Measurements from ENCODE around the gene XYLT1.

The XYLT1 gene

GRCh38 chr16:17370223-17370707 lies 100.5 kb downstream of the XYLT1 start:
- Mint-ChIP-seq H3K27me3 (no peaks in the 10 kb centered on the region), H3K4me1 (peaks cover 68 to 90% of the 10 kb centered on the region in 2 donors), H3K36me3 (peaks cover 31 to 40% of the 10 kb centered on the region in 2 donors), H3K9me3 (peaks cover 0 to 5% of the 10 kb centered on the region in 2 donors), H3K4me3 (peak overlapping the region; percentile 84 to 87), H3K27ac (peak overlapping the region; percentile 98)
- no peak for DNase-seq
- no peak for ATAC-seq (replicated peaks)

GRCh38 chr16:17369421-17370222 lies 101.1 kb downstream of the XYLT1 start:
- peak; percentile 70 for DNase-seq
- Mint-ChIP-seq H3K27me3 (no peaks in the 10 kb centered on the region), H3K36me3 (peaks cover 37 to 46% of the 10 kb centered on the region in 2 donors), H3K27ac (peak overlapping the region; percentile 98), H3K4me1 (peaks cover 71 to 90% of the 10 kb centered on the region in 2 donors), H3K9me3 (peaks cover 0 to 5% of the 10 kb centered on the region in 2 donors), H3K4me3 (peak overlapping the region; percentile 84 to 87)
- peak; percentile 80 to 81 for ATAC-seq (replicated peaks)

GRCh38 chr16:17368951-17369350 lies 101.8 kb downstream of the XYLT1 start:
- H3K27me3 Mint-ChIP-seq = no peaks in the 10 kb centered on the region
- peak overlapping the region; percentile 98 for H3K27ac Mint-ChIP-seq
- ATAC-seq (replicated peaks) = peak; percentile 64 to 65
- DNase-seq = no peak
- H3K4me1 Mint-ChIP-seq = peaks cover 72 to 89% of the 10 kb centered on the region in 2 donors
- peaks cover 37 to 48% of the 10 kb centered on the region in 2 donors for H3K36me3 Mint-ChIP-seq
- H3K4me3 Mint-ChIP-seq = peak overlapping the region; percentile 84 to 87
- H3K9me3 Mint-ChIP-seq = peaks cover 0 to 5% of the 10 kb centered on the region in 2 donors

- Mint-ChIP-seq H3K27ac (peak overlapping the region; percentile 98), H3K4me1 (peaks cover 68 to 86% of the 10 kb centered on the region in 2 donors), H3K4me3 (peak overlapping the region; percentile 52 to 84), H3K27me3 (no peaks in the 10 kb centered on the region), H3K9me3 (peaks cover 0 to 5% of the 10 kb centered on the region in 2 donors), H3K36me3 (peaks cover 35 to 44% of the 10 kb centered on the region in 2 donors)
- DNase-seq (no peak), ATAC-seq (replicated peaks) (no peak)
These were observed 102.3 kb downstream of the XYLT1 start for GRCh38 chr16:17368446-17368845.

GRCh38 chr16:17367923-17368322 lies 102.8 kb downstream of the XYLT1 start:
- Mint-ChIP-seq H3K4me1 (peaks cover 70 to 92% of the 10 kb centered on the region in 2 donors), H3K36me3 (peaks cover 35 to 46% of the 10 kb centered on the region in 2 donors), H3K27me3 (no peaks in the 10 kb centered on the region), H3K27ac (peak overlapping the region; percentile 91), H3K9me3 (peaks cover 0 to 5% of the 10 kb centered on the region in 2 donors), H3K4me3 (peak overlapping the region; percentile 44 to 53)
- DNase-seq (no peak), ATAC-seq (replicated peaks) (no peak)

GRCh38 chr16:17367036-17367435 lies 103.7 kb downstream of the XYLT1 start:
- H3K36me3 Mint-ChIP-seq = peaks cover 40 to 54% of the 10 kb centered on the region in 2 donors
- DNase-seq = peak; percentile 59
- peaks cover 75 to 95% of the 10 kb centered on the region in 2 donors for H3K4me1 Mint-ChIP-seq
- no peaks in the 10 kb centered on the region for H3K27me3 Mint-ChIP-seq
- peak overlapping the region; percentile 53 to 62 for H3K4me3 Mint-ChIP-seq
- peak overlapping the region; percentile 97 for H3K27ac Mint-ChIP-seq
- ATAC-seq (replicated peaks) = peak; percentile 57 to 62
- peaks cover 0 to 5% of the 10 kb centered on the region in 2 donors for H3K9me3 Mint-ChIP-seq

GRCh38 chr16:17366299-17366961 lies 104.3 kb downstream of the XYLT1 start:
- peak overlapping the region; percentile 97 for H3K27ac Mint-ChIP-seq

GRCh38 chr16:17365591-17366298 lies 105.0 kb downstream of the XYLT1 start:
- Mint-ChIP-seq H3K36me3 (peaks cover 38 to 55% of the 10 kb centered on the region in 2 donors), H3K9me3 (peaks cover 0 to 5% of the 10 kb centered on the region in 2 donors), H3K4me3 (peak overlapping the region in 1 of 2 donors; percentile 30), H3K4me1 (peaks cover 68 to 94% of the 10 kb centered on the region in 2 donors), H3K27ac (peak overlapping the region; percentile 66), H3K27me3 (no peaks in the 10 kb centered on the region)
- DNase-seq (no peak), ATAC-seq (replicated peaks) (no peak)

More at GRCh38 chr16:17366299-17366961, 104.3 kb downstream of the XYLT1 start:
- DNase-seq (no peak), ATAC-seq (replicated peaks) (no peak)
- Mint-ChIP-seq H3K4me3 (no peak overlapping the region), H3K4me1 (peaks cover 69 to 94% of the 10 kb centered on the region in 2 donors), H3K27me3 (no peaks in the 10 kb centered on the region), H3K9me3 (peaks cover 0 to 5% of the 10 kb centered on the region in 2 donors), H3K36me3 (peaks cover 38 to 51% of the 10 kb centered on the region in 2 donors)

GRCh38 chr16:17365211-17365541 lies 105.6 kb downstream of the XYLT1 start:
- Mint-ChIP-seq H3K27me3 (no peaks in the 10 kb centered on the region), H3K4me3 (peak overlapping the region in 1 of 2 donors; percentile 30), H3K9me3 (peaks cover 0 to 5% of the 10 kb centered on the region in 2 donors), H3K36me3 (peaks cover 38 to 55% of the 10 kb centered on the region in 2 donors), H3K27ac (peak overlapping the region; percentile 66), H3K4me1 (peaks cover 68 to 94% of the 10 kb centered on the region in 2 donors)
- DNase-seq (no peak), ATAC-seq (replicated peaks) (no peak)

GRCh38 chr16:17364319-17365210 lies 106.2 kb downstream of the XYLT1 start:
- Mint-ChIP-seq H3K4me1 (peaks cover 67 to 94% of the 10 kb centered on the region in 2 donors), H3K4me3 (peak overlapping the region in 1 of 2 donors; percentile 21), H3K27me3 (no peaks in the 10 kb centered on the region), H3K9me3 (peaks cover 0 to 5% of the 10 kb centered on the region in 2 donors), H3K27ac (peak overlapping the region; percentile 60), H3K36me3 (peaks cover 35 to 51% of the 10 kb centered on the region in 2 donors)
- no peak for ATAC-seq (replicated peaks)
- no peak for DNase-seq

GRCh38 chr16:17362946-17363345 lies 107.8 kb downstream of the XYLT1 start:
- ATAC-seq (replicated peaks) (no peak), DNase-seq (no peak)
- Mint-ChIP-seq H3K4me1 (peaks cover 68 to 92% of the 10 kb centered on the region in 2 donors), H3K36me3 (peaks cover 35 to 53% of the 10 kb centered on the region in 2 donors), H3K27me3 (no peaks in the 10 kb centered on the region), H3K27ac (peak overlapping the region; percentile 94), H3K9me3 (peaks cover 0 to 4% of the 10 kb centered on the region in 2 donors), H3K4me3 (no peak overlapping the region)

- H3K4me3 Mint-ChIP-seq = peak overlapping the region; percentile 28 to 48
These were observed 108.6 kb downstream of the XYLT1 start for GRCh38 chr16:17362183-17362582.

GRCh38 chr16:17360693-17361122 lies 110.1 kb downstream of the XYLT1 start:
- H3K4me1 Mint-ChIP-seq = peaks cover 58 to 79% of the 10 kb centered on the region in 2 donors
- peak; percentile 66 to 77 for ATAC-seq (replicated peaks)
- peak overlapping the region; percentile 94 for H3K27ac Mint-ChIP-seq
- H3K9me3 Mint-ChIP-seq = no peaks in the 10 kb centered on the region
- H3K27me3 Mint-ChIP-seq = no peaks in the 10 kb centered on the region
- DNase-seq = peak; percentile 46
- peaks cover 32 to 49% of the 10 kb centered on the region in 2 donors for H3K36me3 Mint-ChIP-seq
- H3K4me3 Mint-ChIP-seq = peak overlapping the region in 1 of 2 donors; percentile 65

More at GRCh38 chr16:17362183-17362582, 108.6 kb downstream of the XYLT1 start:
- H3K4me1 Mint-ChIP-seq = peaks cover 66 to 92% of the 10 kb centered on the region in 2 donors
- DNase-seq (no peak), ATAC-seq (replicated peaks) (peak; percentile 63 to 69)
- peaks cover 37 to 54% of the 10 kb centered on the region in 2 donors for H3K36me3 Mint-ChIP-seq
- H3K27ac Mint-ChIP-seq = peak overlapping the region; percentile 94
- peaks cover 0 to under 1% of the 10 kb centered on the region in 2 donors for H3K9me3 Mint-ChIP-seq
- H3K27me3 Mint-ChIP-seq = no peaks in the 10 kb centered on the region
